ENCODE measurements around the gene ANKRD17. TPM values are rescaled to one million over a fixed set of nuclear protein-coding genes. Genes with fewer than 3 reads are reported as not detected.

ANKRD17 gene
- total and polyA plus RNA-seq, 9 of the 15 experiments (the other 6 are each of a cell fraction or from before 2014, with no cell fraction given): 25.5 to 86.9 (median 52.2) TPM

GRCh38 chr4:73247100-73247499 is 11.5 kb downstream of the ANKRD17 start:
- peak overlapping the region in 1 of 2 experiments; percentile 43; a peak in 1 of 4 replicates for H3K9ac ChIP-seq (ENCODE audit: insufficient read depth in 1 of 2, low read depth in 2 of 2, low read length in 2 of 2)
- CTCF ChIA-PET (ENCODE audit: low intra/inter-chr PET ratio): no interaction called here
- no TSS peak for BruUV-seq (replicated peaks)
- H3K4me2 ChIP-seq (ENCODE audit: insufficient read depth, low read length): peak overlapping the region; percentile 13; the same call in 1 of the 2 replicates
- no peaks in the 10 kb centered on the region for H3K9me1 ChIP-seq (ENCODE audit: control insufficient read depth, insufficient read depth, low read length)
- intact Hi-C loops (cut with micrococcal nuclease): loop anchor here (5.0 kb wide), 1 partner anchor 65 kb away; no protein-coding TSS in a partner anchor
- H4K20me1 ChIP-seq (replicated peaks; ENCODE audit: control insufficient read depth, insufficient read depth, low read length): peaks cover 10% of the 10 kb centered on the region; the same call in 1 of the 2 replicates
- peaks cover 53% of the 10 kb centered on the region; the same call in 2 of the 3 replicates for H3K36me3 ChIP-seq (ENCODE audit: control insufficient read depth, insufficient read depth, low read length)
- DNase-seq (ENCODE audit: extremely low read depth in 1 of 4, low spot score in 3 of 4) (no peak), FAIRE-seq (no peak), ATAC-seq (no peak)
- H3K79me2 ChIP-seq (ENCODE audit: control insufficient read depth, insufficient read depth, low read length): peaks cover 100% of the 10 kb centered on the region
- H3K4me1 ChIP-seq (replicated peaks in 1 of 2; ENCODE audit: control insufficient read depth in 2 of 2, insufficient read depth in 2 of 2, low read length in 2 of 2): peaks cover 0 to 18% of the 10 kb centered on the region in 2 experiments; a peak in 2 of 5 replicates
- POLR2A ChIA-PET: no interaction called here
- H3K9me3 ChIP-seq (replicated peaks; ENCODE audit: control insufficient read depth, insufficient read depth, low read depth, low read length): no peaks in the 10 kb centered on the region
- no peak overlapping the region for H2AFZ ChIP-seq (ENCODE audit: low read depth, low read length)
- peak overlapping the region; percentile 60; the same call in 2 of the 3 replicates for H3K27ac ChIP-seq (ENCODE audit: extremely low read depth, low read depth, low read length)
- TF ChIP-seq ZNF134 (CRISPR knock-in tag; conservative IDR thresholded peaks at IDR 0.05) (no peak), ZNF316 (IDR thresholded peaks at IDR 0.05) (peak; percentile 57)
- H3K4me3 ChIP-seq: no peak overlapping the region
- H3K27me3 ChIP-seq (ENCODE audit: control insufficient read depth in 2 of 2, insufficient read depth in 2 of 2, low read length in 2 of 2): no peaks in the 10 kb centered on the region
- in situ Hi-C loops (cut with MboI): no loop called here

DNA sequence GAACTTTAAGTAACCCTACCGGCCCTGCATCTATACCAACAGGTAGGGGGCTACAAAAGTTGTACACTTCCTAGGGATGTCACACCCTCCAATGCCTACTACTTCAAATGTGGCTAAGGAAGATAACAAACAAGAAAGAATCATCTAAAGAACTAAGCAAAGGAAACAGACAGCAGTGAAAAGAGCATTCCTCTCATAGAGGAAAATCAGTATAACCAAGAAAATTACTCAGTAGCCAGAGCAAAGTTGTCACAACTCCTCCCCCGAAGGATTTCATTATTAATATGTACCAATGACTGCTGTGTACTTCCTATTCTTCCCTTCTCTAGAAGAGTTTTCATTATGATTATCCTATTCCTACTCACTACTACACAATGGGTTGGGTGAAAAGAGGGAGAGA is 12.6 kb downstream of the ANKRD17 start:
- ChIA-PET POLR2A (interaction anchor here (1.4 to 1.7 kb wide), 2 partner anchors 9 to 12 kb away, joined by 5 to 7 read pairs; partner anchors contain the start of gene ANKRD17), CTCF (ENCODE audit: low intra/inter-chr PET ratio) (no interaction called here)
- no peaks in the 10 kb centered on the region for H3K9me1 ChIP-seq (ENCODE audit: control insufficient read depth, insufficient read depth, low read length)
- FAIRE-seq (peak; percentile 85), DNase-seq (ENCODE audit: extremely low read depth in 1 of 4, low spot score in 3 of 4) (peak in 3 of 4 experiments; percentile 15 to 72 (median 68)), ATAC-seq (peak; percentile 82)
- WGBS (ENCODE audit: insufficient coverage, low coverage, missing lambda C conversion rate): 0% methylated on average over 2 of the region's 2 CpGs
- H3K9me3 ChIP-seq (replicated peaks; ENCODE audit: control insufficient read depth, insufficient read depth, low read depth, low read length): no peaks in the 10 kb centered on the region
- no TSS peak for BruUV-seq (replicated peaks)
- intact Hi-C loops (cut with micrococcal nuclease) (loop anchor here (5.0 kb wide), 1 partner anchor 64 kb away; no protein-coding TSS in a partner anchor), in situ Hi-C loops (cut with MboI) (no loop called here)
- peak overlapping the region; percentile 60; the same call in 2 of the 3 replicates for H3K27ac ChIP-seq (ENCODE audit: extremely low read depth, low read depth, low read length)
- peaks cover 100% of the 10 kb centered on the region for H3K79me2 ChIP-seq (ENCODE audit: control insufficient read depth, insufficient read depth, low read length)
- peak overlapping the region; percentile 45 for H3K4me2 ChIP-seq (ENCODE audit: insufficient read depth, low read length)
- H3K36me3 ChIP-seq (ENCODE audit: control insufficient read depth, insufficient read depth, low read length): peaks cover 42% of the 10 kb centered on the region; the same call in 2 of the 3 replicates
- no peaks in the 10 kb centered on the region for H3K27me3 ChIP-seq (ENCODE audit: control insufficient read depth in 2 of 2, insufficient read depth in 2 of 2, low read length in 2 of 2)
- no peak overlapping the region for H3K4me3 ChIP-seq
- no peak overlapping the region for H2AFZ ChIP-seq (ENCODE audit: low read depth, low read length)
- H4K20me1 ChIP-seq (replicated peaks; ENCODE audit: control insufficient read depth, insufficient read depth, low read length): peaks cover 10% of the 10 kb centered on the region; the same call in 1 of the 2 replicates
- peak overlapping the region in 1 of 2 experiments; percentile 43; a peak in 2 of 4 replicates for H3K9ac ChIP-seq (ENCODE audit: insufficient read depth in 1 of 2, low read depth in 2 of 2, low read length in 2 of 2)
- H3K4me1 ChIP-seq (replicated peaks in 1 of 2; ENCODE audit: control insufficient read depth in 2 of 2, insufficient read depth in 2 of 2, low read length in 2 of 2): peaks cover 0 to 18% of the 10 kb centered on the region in 2 experiments; a peak in 2 of 5 replicates
- TF ChIP-seq FOXM1 (IDR thresholded peaks at IDR 0.05; ENCODE audit: low read depth) (peak; percentile 50; the same call in 1 of the 2 replicates), FOXM1 (CRISPR knock-in tag; IDR thresholded peaks at IDR 0.05; ENCODE audit: low read depth) (no peak), EP300 (IDR thresholded peaks at IDR 0.05; ENCODE audit: low read length) (peak; percentile 60; the same call in 1 of the 2 replicates), CREB1 (IDR thresholded peaks at IDR 0.05) (no peak), CREB1 (CRISPR knock-in tag; IDR thresholded peaks at IDR 0.05) (no peak), SMARCC2 (IDR thresholded peaks at IDR 0.05; ENCODE audit: low read depth) (peak; percentile 22; the same call in 1 of the 2 replicates), NCOR1 (IDR thresholded peaks at IDR 0.05) (peak; percentile 60), TEAD4 (IDR thresholded peaks at IDR 0.05; ENCODE audit: low read length) (peak; percentile 67; the same call in 1 of the 2 replicates), TEAD4 (CRISPR knock-in tag; IDR thresholded peaks at IDR 0.05; ENCODE audit: borderline replicate concordance) (no peak), MTA3 (IDR thresholded peaks at IDR 0.05; ENCODE audit: borderline replicate concordance) (no peak), CBFA2T2 (conservative IDR thresholded peaks at IDR 0.05) (no peak), TRIM24 (IDR thresholded peaks at IDR 0.05) (peak in 1 of 2 experiments; percentile 27; a peak in 1 of 4 replicates), MTA2 (IDR thresholded peaks at IDR 0.05; ENCODE audit: low read depth) (peak; percentile 38; the same call in 1 of the 2 replicates), SMARCA4 (IDR thresholded peaks at IDR 0.05) (peak; percentile 57)
- TF ChIP-seq, protein P1, sequence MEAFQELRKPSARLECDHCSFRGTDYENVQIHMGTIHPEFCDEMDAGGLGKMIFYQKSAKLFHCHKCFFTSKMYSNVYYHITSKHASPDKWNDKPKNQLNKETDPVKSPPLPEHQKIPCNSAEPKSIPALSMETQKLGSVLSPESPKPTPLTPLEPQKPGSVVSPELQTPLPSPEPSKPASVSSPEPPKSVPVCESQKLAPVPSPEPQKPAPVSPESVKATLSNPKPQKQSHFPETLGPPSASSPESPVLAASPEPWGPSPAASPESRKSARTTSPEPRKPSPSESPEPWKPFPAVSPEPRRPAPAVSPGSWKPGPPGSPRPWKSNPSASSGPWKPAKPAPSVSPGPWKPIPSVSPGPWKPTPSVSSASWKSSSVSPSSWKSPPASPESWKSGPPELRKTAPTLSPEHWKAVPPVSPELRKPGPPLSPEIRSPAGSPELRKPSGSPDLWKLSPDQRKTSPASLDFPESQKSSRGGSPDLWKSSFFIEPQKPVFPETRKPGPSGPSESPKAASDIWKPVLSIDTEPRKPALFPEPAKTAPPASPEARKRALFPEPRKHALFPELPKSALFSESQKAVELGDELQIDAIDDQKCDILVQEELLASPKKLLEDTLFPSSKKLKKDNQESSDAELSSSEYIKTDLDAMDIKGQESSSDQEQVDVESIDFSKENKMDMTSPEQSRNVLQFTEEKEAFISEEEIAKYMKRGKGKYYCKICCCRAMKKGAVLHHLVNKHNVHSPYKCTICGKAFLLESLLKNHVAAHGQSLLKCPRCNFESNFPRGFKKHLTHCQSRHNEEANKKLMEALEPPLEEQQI (IDR thresholded peaks at IDR 0.05): 0 out of 2 replicates have a peak, but pooled peaks have one; percentile 33
